ENCODE results near the gene NDUFA7. TPM values are rescaled to one million over a fixed set of nuclear protein-coding genes. Genes with fewer than 3 reads are reported as not detected.

Gene NDUFA7
- 10 to 100 TPM; 16.8 to 50.3 (median 30.0) TPM for total RNA-seq
- polyA plus RNA-seq: 100 to 1,000 TPM; 108 to 121 TPM
- total RNA-seq: 2.7 reads per million, percentile 14 among the genes with 10 or more reads in this experiment

DNA sequence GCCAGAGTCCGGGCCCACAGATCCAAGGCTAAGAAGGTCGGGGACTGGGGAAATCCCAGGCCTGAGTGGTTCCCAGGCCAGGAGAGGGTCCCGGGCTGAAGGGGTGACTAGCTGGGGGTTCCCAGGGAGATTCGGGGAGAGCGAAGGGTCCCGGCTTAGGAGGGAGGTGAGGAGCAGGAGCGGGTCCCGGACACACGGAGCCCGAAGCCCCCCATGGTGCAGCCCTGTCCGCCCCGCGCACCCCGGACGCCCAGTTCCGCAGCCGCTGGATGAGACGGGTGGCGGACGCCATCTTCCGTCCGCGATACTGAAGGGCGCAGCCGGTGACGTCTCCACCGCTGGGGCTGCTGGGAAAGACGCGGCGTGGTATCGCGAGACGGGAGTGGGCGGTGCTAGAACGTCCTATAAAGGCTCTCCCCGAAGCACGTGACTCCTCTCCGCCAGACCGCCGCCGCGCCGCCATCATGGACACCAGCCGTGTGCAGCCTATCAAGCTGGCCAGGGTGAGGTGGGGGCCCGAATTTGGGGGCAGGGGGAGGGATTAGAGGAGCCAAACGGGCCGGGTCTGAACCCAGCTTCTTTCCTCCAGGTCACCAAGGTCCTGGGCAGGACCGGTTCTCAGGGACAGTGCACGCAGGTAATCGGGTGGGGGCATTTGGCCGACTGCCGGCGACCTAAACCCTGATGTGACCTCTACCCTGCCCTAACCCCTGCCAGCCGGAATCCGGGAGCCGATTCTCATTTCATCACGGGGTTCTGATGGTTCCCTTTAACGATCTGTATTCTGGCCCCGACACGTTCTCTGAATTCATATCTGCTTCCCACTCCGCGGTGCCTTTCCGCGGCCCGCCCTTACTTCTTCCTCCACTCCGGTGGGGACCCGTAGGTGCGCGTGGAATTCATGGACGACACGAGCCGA is at the start of gene NDUFA7, which contains the start of gene RPS28:
NDUFA7 (minus strand) TSS at position 309 of the 919 bp plus-strand sequence; CDS start at position 292, 17 bp downstream.
RPS28 (plus strand) TSS at position 430 of the 919 bp plus-strand sequence; CDS start at position 465, 35 bp downstream.
- H3K4me1 ChIP-seq (ENCODE audit: control insufficient read depth in 2 of 2, insufficient read depth in 2 of 2, low read length in 2 of 2): peaks cover 25% of the 10 kb centered on the region in 2 donors
- H3K9me3 ChIP-seq (ENCODE audit: control insufficient read depth in 2 of 3, low read length in 3 of 3): no peaks in the 10 kb centered on the region
- peak within 1 kb of the TSS; percentile 90 to 99 (median 98) for H3K4me3 Mint-ChIP-seq
- no peaks in the 10 kb centered on the region for H3K27me3 Mint-ChIP-seq
- CTCF ChIA-PET: interaction anchor here (1.2 to 1.3 kb wide), 3 partner anchors 10 to 52 kb away, joined by 3 to 5 read pairs (median 3); no protein-coding TSS in a partner anchor
- no peaks in the 10 kb centered on the region for H3K27me3 ChIP-seq (ENCODE audit: control insufficient read depth in 2 of 2, insufficient read depth in 2 of 2, low read length in 2 of 2)
- ATAC-seq (peak; percentile 98), DNase-seq (peak; percentile 94 to 97 (median 96))
- intact Hi-C loops (cut with micrococcal nuclease): loop anchor here (1.0 to 2.0 kb wide), 10 partner anchors 13 to 1123 kb away; partner anchors contain the start of genes CD320 (in 2 of the 2), HNRNPM (in 2 of the 2), RAB11B (in 2 of the 2) and TIMM44 (in 2 of the 2)
- peaks cover 16 to 44% (median 29%) of the 10 kb centered on the region in 7 donors for H3K4me1 Mint-ChIP-seq
- peaks cover 0 to 13% (median 0%) of the 10 kb centered on the region in 5 donors for H3K36me3 Mint-ChIP-seq
- H3K27ac ChIP-seq (ENCODE audit: low read depth, low read length): peak within 1 kb of the TSS; percentile 96
- H3K36me3 ChIP-seq (ENCODE audit: control insufficient read depth in 2 of 3, insufficient read depth in 3 of 3, low read length in 3 of 3): peaks cover 4 to 44% (median 4%) of the 10 kb centered on the region in 3 experiments
- peak within 1 kb of the TSS; percentile 98 for H3K4me3 ChIP-seq (ENCODE audit: low read length)
- H3K27ac Mint-ChIP-seq: peak within 1 kb of the TSS; percentile 94 to 99 (median 98)
- POLR2A ChIA-PET: interaction anchor here (0.6 to 4.5 kb wide), 12 partner anchors 11 to 378 kb away, joined by 3 to 31 read pairs (median 3); partner anchors contain the start of genes KANK3, MYO1F, RAB11B and TIMM44
- peaks cover 0 to 1% (median 0%) of the 10 kb centered on the region in 11 donors for H3K9me3 Mint-ChIP-seq

DNA sequence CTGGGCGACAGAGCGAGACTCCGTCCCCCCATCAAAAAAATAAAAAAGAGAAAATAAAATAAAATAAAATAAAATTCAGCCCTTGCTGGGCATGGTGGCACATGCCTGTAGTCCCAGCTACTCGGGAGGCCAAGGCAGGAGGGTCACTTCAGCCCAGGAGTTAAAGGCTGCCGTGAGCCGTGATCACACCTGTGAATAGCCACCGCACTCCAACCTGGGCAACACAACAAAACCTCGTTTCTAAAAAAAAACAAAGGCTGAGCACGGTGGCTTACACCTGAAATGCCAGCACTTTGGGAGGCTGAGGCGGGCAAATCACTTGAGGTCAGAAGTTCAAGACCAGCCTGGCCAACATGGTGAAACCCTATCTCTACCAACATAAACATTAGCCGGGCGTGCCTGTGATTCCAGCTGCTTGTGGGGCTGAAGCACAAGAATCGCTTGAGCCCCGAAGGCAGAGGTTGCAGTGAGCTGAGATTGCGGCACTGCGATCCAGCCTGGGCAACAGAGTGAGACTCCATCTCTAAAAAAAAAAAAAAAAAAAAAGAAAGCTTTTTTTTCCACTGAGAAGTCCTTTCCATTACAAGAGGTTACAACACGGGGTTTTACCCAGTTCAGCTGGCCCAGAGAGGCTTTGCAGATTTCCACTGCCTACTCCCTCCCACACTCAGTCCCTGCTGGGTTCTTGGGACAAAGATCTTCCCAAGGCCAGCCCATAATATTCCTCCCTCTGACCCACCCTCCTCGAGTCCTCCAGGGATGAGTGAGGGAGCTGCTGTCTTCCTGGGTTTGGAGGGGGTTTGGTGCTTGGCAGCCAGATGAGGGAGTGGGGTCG is 49.2 kb upstream of the NDUFA7 start:
- Histone ChIP-seq H3K4me3 (ENCODE audit: low read length) (no peak overlapping the region), H3K36me3 (ENCODE audit: control insufficient read depth in 2 of 3, insufficient read depth in 3 of 3, low read length in 3 of 3) (peaks cover 0 to 4% (median 0%) of the 10 kb centered on the region in 3 experiments), H3K4me1 (ENCODE audit: control insufficient read depth in 2 of 2, insufficient read depth in 2 of 2, low read length in 2 of 2) (no peaks in the 10 kb centered on the region), H3K27ac (ENCODE audit: low read depth, low read length) (no peak overlapping the region), H3K27me3 (ENCODE audit: control insufficient read depth in 2 of 2, insufficient read depth in 2 of 2, low read length in 2 of 2) (no peaks in the 10 kb centered on the region), H3K9me3 (ENCODE audit: control insufficient read depth in 2 of 3, low read length in 3 of 3) (no peaks in the 10 kb centered on the region)
- DNase-seq (no peak), ATAC-seq (no peak)
- peaks cover 23 to 33% (median 28%) of the 10 kb centered on the region in 5 donors for H3K27me3 Mint-ChIP-seq
- ChIA-PET CTCF (interaction anchor here (0.6 kb wide), 2 partner anchors 209 to 279 kb away, joined by 3 to 5 read pairs; no protein-coding TSS in a partner anchor), POLR2A (no interaction called here)
- no peaks in the 10 kb centered on the region for H3K9me3 Mint-ChIP-seq
- no peak overlapping the region for H3K4me3 Mint-ChIP-seq
- peaks cover 0 to 8% (median 2%) of the 10 kb centered on the region in 5 donors for H3K36me3 Mint-ChIP-seq
- no peak overlapping the region for H3K27ac Mint-ChIP-seq
- H3K4me1 Mint-ChIP-seq: peaks cover 0 to 7% (median 4%) of the 10 kb centered on the region in 7 donors
- intact Hi-C loops (cut with micrococcal nuclease): no loop called here

DNA sequence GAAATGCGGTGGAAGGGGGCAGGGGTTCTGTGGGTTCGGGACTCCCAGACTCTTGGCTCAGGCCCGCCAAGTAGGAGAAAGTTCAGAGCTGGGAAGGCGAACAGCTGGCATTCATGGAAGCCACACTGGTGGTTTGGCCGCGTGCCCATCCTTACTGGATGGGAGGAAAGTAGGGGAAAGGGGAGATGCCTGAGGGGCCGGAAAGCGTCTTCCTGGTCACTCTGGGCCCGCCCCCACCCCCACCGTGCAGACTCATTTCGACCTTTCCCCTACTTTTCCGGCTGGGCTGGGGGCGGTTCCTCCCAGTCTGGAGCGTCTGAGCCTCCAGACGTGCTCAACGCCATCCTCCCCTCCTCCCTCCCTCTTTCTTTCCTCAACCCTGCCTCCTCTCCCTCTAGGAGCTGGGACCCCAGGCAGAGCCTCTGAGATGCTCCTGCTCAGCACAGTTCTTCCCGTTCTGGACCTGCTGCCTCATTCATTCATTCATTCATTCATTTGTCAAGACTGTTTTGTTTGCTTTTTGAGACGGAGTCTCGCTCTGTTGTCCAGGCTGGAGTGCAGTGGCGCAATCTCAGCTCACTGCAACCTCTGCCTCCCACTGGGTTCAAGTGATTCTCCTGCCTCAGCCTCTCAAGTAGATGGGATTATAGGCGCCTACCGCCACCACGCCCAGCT is 46.3 kb upstream of the NDUFA7 start:
- peaks cover 7 to 18% (median 11%) of the 10 kb centered on the region in 7 donors for H3K4me1 Mint-ChIP-seq
- CTCF ChIA-PET: interaction anchor here (0.6 kb wide), 1 partner anchor 10 kb away, joined by 3 read pairs; no protein-coding TSS in a partner anchor

DNA sequence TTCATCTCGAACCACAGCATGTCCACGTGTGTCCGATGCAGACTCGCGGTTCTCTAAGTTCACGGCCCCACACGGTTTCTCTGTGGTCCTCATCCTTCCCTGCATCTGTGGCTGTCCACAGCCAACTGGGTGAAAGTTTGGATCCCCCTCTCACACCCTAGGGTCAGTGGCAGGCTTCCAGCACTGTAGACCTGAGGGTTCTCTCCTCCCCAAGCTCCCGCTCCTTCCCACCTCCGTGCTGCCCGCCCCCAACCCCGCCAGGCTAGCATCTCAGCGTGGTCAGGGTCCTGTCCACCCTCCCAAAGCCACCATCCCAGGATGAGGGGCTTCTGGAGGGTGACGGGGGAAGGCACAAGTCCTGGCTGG is 45.8 kb upstream of the NDUFA7 start:
- intact Hi-C loops (cut with micrococcal nuclease): no loop called here
- H3K4me3 ChIP-seq (ENCODE audit: low read length): no peak overlapping the region
- ChIA-PET CTCF (interaction anchor here (0.5 kb wide), 1 partner anchor 30 kb away, joined by 4 read pairs; no protein-coding TSS in a partner anchor), POLR2A (no interaction called here)
- Mint-ChIP-seq H3K27ac (no peak overlapping the region), H3K4me1 (peaks cover 7 to 18% (median 12%) of the 10 kb centered on the region in 7 donors), H3K9me3 (no peaks in the 10 kb centered on the region), H3K36me3 (peaks cover 0 to 6% (median 2%) of the 10 kb centered on the region in 5 donors), H3K4me3 (no peak overlapping the region), H3K27me3 (peaks cover 29 to 45% (median 35%) of the 10 kb centered on the region in 5 donors)
- H3K27me3 ChIP-seq (ENCODE audit: control insufficient read depth in 2 of 2, insufficient read depth in 2 of 2, low read length in 2 of 2): peaks cover 0 to 4% of the 10 kb centered on the region in 2 donors
- H3K27ac ChIP-seq (ENCODE audit: low read depth, low read length): no peak overlapping the region
- H3K36me3 ChIP-seq (ENCODE audit: control insufficient read depth in 2 of 3, insufficient read depth in 3 of 3, low read length in 3 of 3): no peaks in the 10 kb centered on the region
- DNase-seq: no peak
- no peaks in the 10 kb centered on the region for H3K9me3 ChIP-seq (ENCODE audit: control insufficient read depth in 2 of 3, low read length in 3 of 3)
- H3K4me1 ChIP-seq (ENCODE audit: control insufficient read depth in 2 of 2, insufficient read depth in 2 of 2, low read length in 2 of 2): no peaks in the 10 kb centered on the region
- ATAC-seq: no peak

More for the DNA sequence above, 46.3 kb upstream of the NDUFA7 start:
- H3K27me3 ChIP-seq (ENCODE audit: control insufficient read depth in 2 of 2, insufficient read depth in 2 of 2, low read length in 2 of 2): peaks cover 0 to 4% of the 10 kb centered on the region in 2 donors
- H3K36me3 Mint-ChIP-seq: peaks cover 0 to 6% (median 2%) of the 10 kb centered on the region in 5 donors
- no peak overlapping the region for H3K4me3 Mint-ChIP-seq
- no peaks in the 10 kb centered on the region for H3K9me3 Mint-ChIP-seq
- no peak overlapping the region for H3K27ac ChIP-seq (ENCODE audit: low read depth, low read length)
- no peaks in the 10 kb centered on the region for H3K4me1 ChIP-seq (ENCODE audit: control insufficient read depth in 2 of 2, insufficient read depth in 2 of 2, low read length in 2 of 2)
- POLR2A ChIA-PET: no interaction called here
- H3K27ac Mint-ChIP-seq: no peak overlapping the region
- ATAC-seq: no peak
- H3K4me3 ChIP-seq (ENCODE audit: low read length): no peak overlapping the region
- H3K9me3 ChIP-seq (ENCODE audit: control insufficient read depth in 2 of 3, low read length in 3 of 3): no peaks in the 10 kb centered on the region
- no peak for DNase-seq
- intact Hi-C loops (cut with micrococcal nuclease): no loop called here
- H3K36me3 ChIP-seq (ENCODE audit: control insufficient read depth in 2 of 3, insufficient read depth in 3 of 3, low read length in 3 of 3): no peaks in the 10 kb centered on the region
- peaks cover 29 to 45% (median 34%) of the 10 kb centered on the region in 5 donors for H3K27me3 Mint-ChIP-seq

DNA sequence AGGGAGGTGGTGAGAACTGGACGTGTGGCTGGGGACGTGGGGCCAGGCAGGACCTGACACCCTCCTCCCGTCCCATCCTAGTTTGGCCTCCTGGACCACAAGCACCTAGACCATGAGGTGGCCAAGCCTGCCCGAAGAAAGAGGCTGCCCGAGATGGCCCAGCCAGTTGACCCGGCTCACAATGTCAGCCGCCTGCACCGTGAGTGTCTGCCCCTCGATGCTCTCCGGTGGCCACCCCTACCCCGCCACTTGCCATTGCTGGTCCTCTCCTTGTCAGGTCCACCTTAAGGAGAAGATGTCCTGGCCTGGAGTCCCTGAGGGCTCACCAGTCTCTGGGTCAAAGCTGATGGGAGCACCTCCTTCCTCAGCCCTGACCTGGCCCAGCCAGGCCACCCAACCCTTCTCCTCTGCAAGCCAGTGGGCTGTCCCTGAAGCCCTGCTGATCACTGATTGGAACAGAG is 45.0 kb upstream of the NDUFA7 start:
- no peak overlapping the region for H3K27ac Mint-ChIP-seq
- DNase-seq: no peak
- Histone ChIP-seq H3K27ac (ENCODE audit: low read depth, low read length) (no peak overlapping the region), H3K27me3 (ENCODE audit: control insufficient read depth in 2 of 2, insufficient read depth in 2 of 2, low read length in 2 of 2) (peaks cover 0 to 4% of the 10 kb centered on the region in 2 donors), H3K4me1 (ENCODE audit: control insufficient read depth in 2 of 2, insufficient read depth in 2 of 2, low read length in 2 of 2) (no peaks in the 10 kb centered on the region), H3K36me3 (ENCODE audit: control insufficient read depth in 2 of 3, insufficient read depth in 3 of 3, low read length in 3 of 3) (no peaks in the 10 kb centered on the region), H3K4me3 (ENCODE audit: low read length) (no peak overlapping the region), H3K9me3 (ENCODE audit: control insufficient read depth in 2 of 3, low read length in 3 of 3) (no peaks in the 10 kb centered on the region)
- ChIA-PET CTCF (interaction anchor here (0.5 kb wide), 1 partner anchor 29 kb away, joined by 4 read pairs; no protein-coding TSS in a partner anchor), POLR2A (no interaction called here)
- H3K36me3 Mint-ChIP-seq: peaks cover 0 to 6% (median 2%) of the 10 kb centered on the region in 5 donors
- ATAC-seq: no peak
- no peaks in the 10 kb centered on the region for H3K9me3 Mint-ChIP-seq
- peaks cover 33 to 48% (median 38%) of the 10 kb centered on the region in 5 donors for H3K27me3 Mint-ChIP-seq
- intact Hi-C loops (cut with micrococcal nuclease): no loop called here
- H3K4me1 Mint-ChIP-seq: peaks cover 7 to 21% (median 13%) of the 10 kb centered on the region in 7 donors
- H3K4me3 Mint-ChIP-seq: peak overlapping the region in 1 of 10 donors; percentile 3

All from naive thymus-derived CD4-positive, alpha-beta T cell (primary cell).